Spleen (tissue), 11 donors: ENCODE results near the gene WDR86. TPM values are rescaled to one million over a fixed set of nuclear protein-coding genes. Genes with fewer than 3 reads are reported as not detected.

ENCODE experiments used
- DNase-seq: peaks from one replicate; pipeline ENCODE4 v3.0.0-alpha.2; 2020
- H3K27ac ChIP-seq, 8 donors: fragments of 200-600 bp; sonication (generic) in 7 of 8; 1 replicate in 4 of 8; 2 replicates in 4 of 8; pipeline versions ENCODE4 v1.5.0 to v1.8.0; 2016 to 2021; ENCODE audit warnings: inconsistent platforms in 4 of 8, mild to moderate bottlenecking in 4 of 8, moderate library complexity in 1 of 8
- H3K27me3 ChIP-seq, 7 donors: fragments of 200-600 bp; sonication (generic) in 6 of 7; replicated peaks in 1 of 7; 1 replicate in 4 of 7; 2 replicates in 3 of 7; pipeline versions ENCODE4 v1.5.0 to v1.8.0; 2016 to 2021; ENCODE audit warnings: inconsistent platforms in 3 of 7, mild to moderate bottlenecking in 1 of 7
- H3K36me3 ChIP-seq, 6 donors: fragments of 200-600 bp; sonication (generic) in 5 of 6; 1 replicate in 4 of 6; 2 replicates in 2 of 6; pipeline versions ENCODE4 v1.5.0 to v1.8.0; 2016 to 2021; ENCODE audit warnings: inconsistent platforms in 2 of 6
- H3K4me1 ChIP-seq, 6 donors: fragments of 200-600 bp; sonication (generic) in 5 of 6; 1 replicate in 3 of 6; 2 replicates in 3 of 6; pipeline versions ENCODE4 v1.5.0 to v1.8.0; 2016 to 2021; ENCODE audit warnings: inconsistent platforms in 3 of 6
- H3K4me3 ChIP-seq, 8 donors: fragments of 200-600 bp; sonication (generic) in 7 of 8; 1 replicate in 4 of 8; 2 replicates in 4 of 8; pipeline versions ENCODE4 v1.5.0 to v1.8.0; 2016 to 2021; ENCODE audit warnings: inconsistent platforms in 4 of 8, mild to moderate bottlenecking in 4 of 8, moderate library complexity in 2 of 8
- H3K9me3 ChIP-seq, 8 donors: fragments of 200-600 bp; sonication (generic) in 7 of 8; 1 replicate in 4 of 8; 2 replicates in 4 of 8; pipeline versions ENCODE4 v1.5.0 to v1.8.0; 2016 to 2021; ENCODE audit warnings: inconsistent platforms in 4 of 8
- CTCF ChIP-seq, 11 experiments: fragments of 200-600 bp in 7 of 11; fragments of 450-650 bp in 4 of 11; sonication (generic) in 4 of 11; IDR thresholded peaks in 8 of 11; conservative IDR thresholded peaks in 3 of 11; 1 replicate in 7 of 11; 2 replicates in 4 of 11; pipeline versions ENCODE4 v1.4.0 to v1.8.0; 2016 to 2021; ENCODE audit warnings: antibody characterized with exemption in 11 of 11, inconsistent platforms in 4 of 11, mild to moderate bottlenecking in 1 of 11
- POLR2A ChIP-seq, 3 donors: fragments of 450-650 bp; IDR thresholded peaks; one replicate each; pipeline ENCODE4 v1.5.1; 2017; ENCODE audit warnings: antibody characterized with exemption in 3 of 3, mild to moderate bottlenecking in 1 of 3
- POLR2AphosphoS5 ChIP-seq, 3 donors: sonication (generic); formaldehyde crosslinking; IDR thresholded peaks; one replicate each; pipeline ENCODE4 v1.5.1; 2017; ENCODE audit warnings: antibody characterized with exemption in 3 of 3
- WGBS, 5 donors: extraction: QIAGEN DNeasy Blood & Tissue Kit in 3 of 5; methylation state at CpG; one replicate each; pipeline versions ENCODE4 v1.1.5 to v1.1.7; 2013 to 2018; 5-methylcytosine and 5-hydroxymethylcytosine counted together
- intact Hi-C: fragments of 100-400 bp; cut with DNase I; formaldehyde crosslinking; loops from one replicate; pipeline ENCODE4 v1.15.0; 2023; ENCODE audit warnings: low total_unique reads
- polyA plus RNA-seq, 3 donors: library from polyadenylated mRNA; stranded (reverse); fragments of 200-250 nt; gene quantifications; one replicate each; pipeline ENCODE4 v1.2.1, GENCODE V29; 2013
- total RNA-seq, 7 donors: library from RNA; depleted of rRNA in 3 of 7; stranded (reverse); fragments of >200 nt in 3 of 7; fragmentation: NEBNext Ultra II Directional in 4 of 7; extraction: Animal tissue kit (Norgen Biotek cat#: 25700) in 4 of 7; gene quantifications; one replicate each; pipeline versions ENCODE4 v1.1.0 to v1.2.1, GENCODE V29; 2016 to 2021
- donor health status: healthy with polysubstance abuse.
- donor health status: DM: no; HTN: no; CAD: no; lungs with moderate emphysema.
- donor health status: DM: no; HTN: no; CAD: no.
- donor health status: Bipolar disorder and iron deficiency.
- donor health status: healthy.
- donor health status: DM: no; HTN: no; CAD: no.
- donor health status: DM: yes; HTN: yes; CAD: no.

The WDR86 gene
- total and polyA plus RNA-seq, 10 donors, result 2.8 to 71.9 (median 49.2) TPM

GRCh38 chr7:151447312-151447711 lies 37.5 kb upstream of the WDR86 start:
- no peaks in the 10 kb centered on the region for H3K36me3 ChIP-seq

GRCh38 chr7:151446412-151446811 lies 36.6 kb upstream of the WDR86 start:
- DNase-seq, result peak; percentile 52
- no peak overlapping the region for H3K4me3 ChIP-seq
- peaks cover 0 to 28% (median 10%) of the 10 kb centered on the region in 6 donors for H3K4me1 ChIP-seq
- no peak overlapping the region for H3K27ac ChIP-seq
- TF ChIP-seq CTCF (IDR thresholded peaks at IDR 0.05 in 8 of 11, conservative IDR thresholded peaks at IDR 0.05 in 3 of 11) (no peak), POLR2A (IDR thresholded peaks at IDR 0.05) (no peak), POLR2AphosphoS5 (IDR thresholded peaks at IDR 0.05) (no peak)
- no peaks in the 10 kb centered on the region for H3K36me3 ChIP-seq
- no peaks in the 10 kb centered on the region for H3K9me3 ChIP-seq
- 93 to 100% (median 98%) methylated on average over 2 of the region's 2 CpGs for WGBS, 5 donors
- intact Hi-C loops, result loop anchor here (5.0 kb wide), 2 partner anchors 79 to 129 kb away; no protein-coding TSS in a partner anchor
- H3K27me3 ChIP-seq, result peaks cover 0 to 9% (median 0%) of the 10 kb centered on the region in 7 donors

More at GRCh38 chr7:151447312-151447711, 37.5 kb upstream of the WDR86 start:
- TF ChIP-seq CTCF (IDR thresholded peaks at IDR 0.05 in 8 of 11, conservative IDR thresholded peaks at IDR 0.05 in 3 of 11), result no peak
- no peak for TF ChIP-seq POLR2A (IDR thresholded peaks at IDR 0.05)
- no peak for TF ChIP-seq POLR2AphosphoS5 (IDR thresholded peaks at IDR 0.05)
- Histone ChIP-seq H3K27ac (no peak overlapping the region), H3K4me1 (peaks cover 0 to 21% (median 8%) of the 10 kb centered on the region in 6 donors), H3K4me3 (no peak overlapping the region), H3K27me3 (peaks cover 0 to 9% (median 0%) of the 10 kb centered on the region in 7 donors), H3K9me3 (no peaks in the 10 kb centered on the region)
- peak; percentile 64 for DNase-seq
- 96 to 97% (median 96%) methylated on average over 18 of the region's 18 CpGs for WGBS, 5 donors
- intact Hi-C loops, result loop anchor here (5.0 kb wide), 2 partner anchors 80 to 130 kb away; no protein-coding TSS in a partner anchor

GRCh38 chr7:151444632-151445031 lies 34.8 kb upstream of the WDR86 start:
- Histone ChIP-seq H3K27ac (no peak overlapping the region), H3K4me3 (no peak overlapping the region), H3K9me3 (no peaks in the 10 kb centered on the region), H3K36me3 (no peaks in the 10 kb centered on the region), H3K4me1 (peaks cover 0 to 46% (median 23%) of the 10 kb centered on the region in 6 donors), H3K27me3 (peaks cover 0 to 19% (median 5%) of the 10 kb centered on the region in 7 donors)
- WGBS, 5 donors, result 71 to 85% (median 84%) methylated on average over 1 of the region's 1 CpG
- intact Hi-C loops, result loop anchor here (5.0 kb wide), 2 partner anchors 77 to 127 kb away; no protein-coding TSS in a partner anchor
- no peak for TF ChIP-seq CTCF (IDR thresholded peaks at IDR 0.05 in 8 of 11, conservative IDR thresholded peaks at IDR 0.05 in 3 of 11)
- TF ChIP-seq POLR2AphosphoS5 (IDR thresholded peaks at IDR 0.05), result no peak
- no peak for TF ChIP-seq POLR2A (IDR thresholded peaks at IDR 0.05)
- DNase-seq, result no peak

GRCh38 chr7:151442776-151443496 lies 33.1 kb upstream of the WDR86 start:
- no peaks in the 10 kb centered on the region for H3K36me3 ChIP-seq
- H3K9me3 ChIP-seq, result no peaks in the 10 kb centered on the region
- H3K27ac ChIP-seq, result peak overlapping the region in 1 of 8 donors; percentile 22
- intact Hi-C loops, result no loop called here
- peaks cover 0 to 46% (median 26%) of the 10 kb centered on the region in 6 donors for H3K4me1 ChIP-seq
- DNase-seq, result peak; percentile 1
- WGBS, 5 donors, result 78 to 90% (median 86%) methylated on average over 10 of the region's 10 CpGs
- no peak for TF ChIP-seq POLR2AphosphoS5 (IDR thresholded peaks at IDR 0.05)
- peaks cover 0 to 26% (median 12%) of the 10 kb centered on the region in 7 donors for H3K27me3 ChIP-seq
- no peak overlapping the region for H3K4me3 ChIP-seq
